MM.1S (cell line): Measurements from ENCODE around the gene C8G.

Source experiments
- CTCF ChIP-seq: fragments of 300-600 bp; sonication (generic); IDR thresholded peaks from 2 replicates; pipeline ENCODE4 v1.5.1; 2016; ENCODE audit warnings: antibody characterized with exemption, low read length, mixed read lengths
- EZH2 ChIP-seq: fragments of 300-600 bp; sonication (generic); optimal IDR thresholded peaks from 2 replicates; pipeline ENCODE3; 2017; ENCODE audit warnings: low read depth, mild to moderate bottlenecking, antibody characterized with exemption, low read length, mixed read lengths

GRCh38 chr9:136916330-136917184 is 28.5 kb upstream of the C8G start:
- TF ChIP-seq CTCF, result no peak
- no peak for TF ChIP-seq EZH2
